HG03565 (cell line): ENCODE data around the gene TRIM38.

Experiments
- ATAC-seq: cut with Tn5 transposase; IDR thresholded peaks from one replicate; pipeline ENCODE4 v1.9.1; 2021; ENCODE audit warnings: mild to moderate bottlenecking, moderate library complexity; ENCODE audit not compliant: unreplicated experiment

TRIM38 gene

GRCh38 chr6:26025047-26025893 lies 62.7 kb downstream of the TRIM38 start:
- ATAC-seq = no peak

GRCh38 chr6:26025894-26026832 lies 63.6 kb downstream of the TRIM38 start:
- ATAC-seq = peak; percentile 29

GRCh38 chr6:26026833-26027490 lies 64.4 kb downstream of the TRIM38 start:
- ATAC-seq = peak; percentile 31

GRCh38 chr6:26027491-26028211 lies 65.0 kb downstream of the TRIM38 start:
- no peak for ATAC-seq

DNA sequence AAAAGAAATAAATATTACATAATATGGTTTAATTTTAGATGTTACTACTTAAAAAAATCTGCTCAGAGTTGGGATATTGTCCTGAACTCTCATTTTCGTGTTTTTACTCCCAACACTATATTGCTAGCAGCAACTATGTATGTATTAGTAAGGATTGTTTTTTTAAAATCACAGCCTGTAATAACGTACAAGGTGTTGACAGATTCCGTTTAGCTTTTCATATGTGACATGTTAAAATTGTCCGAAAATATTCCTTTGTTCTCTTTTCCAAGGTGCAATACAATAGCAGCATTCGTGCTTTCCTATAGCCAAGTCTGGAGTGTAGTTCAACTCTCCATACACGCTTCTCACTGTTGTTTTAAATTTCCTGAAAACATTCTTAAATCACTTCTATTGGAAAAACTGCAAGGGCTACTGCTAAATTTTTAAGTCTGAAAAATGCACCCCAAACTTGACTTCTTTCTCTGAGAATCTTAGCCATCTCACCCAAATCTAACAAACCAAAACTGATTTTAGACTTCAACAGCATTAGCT lies 65.7 kb downstream of the TRIM38 start:
- no peak for ATAC-seq

GRCh38 chr6:26028746-26029569 lies 66.4 kb downstream of the TRIM38 start:
- ATAC-seq = no peak

DNA sequence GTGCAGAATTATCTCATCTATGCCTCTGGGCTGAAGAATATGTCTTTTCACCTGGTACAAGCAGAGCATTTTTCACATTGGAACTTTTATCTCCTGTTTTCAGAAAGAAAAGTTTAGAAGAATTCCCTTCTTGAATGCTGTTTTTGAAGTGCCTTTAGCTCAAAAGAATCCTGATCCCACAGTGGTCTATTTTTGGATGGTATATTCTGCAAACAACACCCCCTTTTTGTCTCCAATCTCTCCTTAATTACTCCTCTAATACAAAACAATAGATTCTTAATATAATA lies 66.9 kb downstream of the TRIM38 start:
- ATAC-seq = no peak

- ATAC-seq = no peak
These were observed 67.5 kb downstream of the TRIM38 start for GRCh38 chr6:26029857-26030653.

GRCh38 chr6:26030716-26031115 lies 68.1 kb downstream of the TRIM38 start:
- ATAC-seq = no peak

GRCh38 chr6:26031151-26031594 lies 68.6 kb downstream of the TRIM38 start:
- no peak for ATAC-seq

GRCh38 chr6:26031595-26032339 lies 69.2 kb downstream of the TRIM38 start:
- peak; percentile 30 for ATAC-seq

GRCh38 chr6:26032340-26033084 lies 69.9 kb downstream of the TRIM38 start:
- no peak for ATAC-seq

DNA sequence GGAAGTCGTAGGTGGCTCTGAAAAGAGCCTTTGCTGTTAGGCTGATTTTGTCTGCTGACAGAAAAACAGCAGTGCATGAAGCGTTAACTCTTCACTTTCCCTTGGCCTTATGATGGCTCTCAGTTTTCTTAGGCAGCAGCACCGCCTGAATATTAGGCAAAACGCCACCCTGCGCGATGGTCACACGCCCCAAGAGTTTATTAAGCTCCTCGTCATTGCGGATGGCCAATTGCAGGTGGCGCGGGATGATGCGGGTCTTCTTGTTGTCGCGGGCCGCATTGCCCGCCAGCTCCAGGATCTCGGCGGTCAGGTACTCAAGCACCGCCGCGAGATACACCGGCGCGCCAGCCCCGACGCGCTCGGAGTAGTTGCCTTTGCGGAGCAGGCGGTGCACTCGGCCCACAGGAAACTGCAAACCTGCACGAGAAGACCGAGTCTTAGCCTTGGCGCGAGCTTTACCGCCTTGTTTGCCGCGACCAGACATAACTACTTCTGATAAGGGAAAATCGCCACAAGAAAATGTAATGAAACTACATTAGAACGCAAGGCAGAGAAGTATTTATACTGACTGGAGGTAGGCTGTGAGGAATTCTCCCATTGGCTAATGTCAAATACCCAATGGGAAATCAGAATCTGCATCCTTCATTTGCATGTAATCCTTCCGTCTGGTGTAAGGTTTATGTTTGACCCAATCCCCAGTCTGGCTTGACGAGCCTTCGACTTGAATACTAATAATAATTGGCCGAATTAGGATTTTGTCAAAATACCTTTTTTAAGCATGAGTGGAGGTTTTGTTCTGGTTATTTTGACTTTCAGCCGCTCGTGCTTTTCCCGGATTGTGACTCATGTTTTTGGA lies 70.7 kb downstream of the TRIM38 start:
- ATAC-seq = peak; percentile 57

DNA sequence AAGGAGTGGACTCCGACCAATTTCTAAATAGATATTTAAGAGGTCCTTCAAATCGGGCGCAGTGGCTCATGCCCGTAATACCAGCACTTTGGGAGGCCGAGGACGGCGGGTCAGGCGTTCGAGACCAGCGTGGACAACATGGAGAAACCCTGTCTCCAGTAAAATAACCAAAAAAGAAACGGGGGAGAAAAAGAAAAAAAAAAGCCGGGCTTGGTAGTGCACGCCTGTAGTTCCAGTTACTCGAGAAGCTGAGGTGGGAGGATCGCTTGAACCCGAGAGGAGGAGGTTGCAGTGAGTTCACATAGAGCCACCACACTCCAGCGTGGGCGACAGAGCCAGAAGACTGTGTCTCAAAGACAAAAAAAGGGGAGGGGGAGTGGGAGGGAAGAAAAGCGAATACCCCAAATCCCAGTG lies 71.3 kb downstream of the TRIM38 start:
- no peak for ATAC-seq

DNA sequence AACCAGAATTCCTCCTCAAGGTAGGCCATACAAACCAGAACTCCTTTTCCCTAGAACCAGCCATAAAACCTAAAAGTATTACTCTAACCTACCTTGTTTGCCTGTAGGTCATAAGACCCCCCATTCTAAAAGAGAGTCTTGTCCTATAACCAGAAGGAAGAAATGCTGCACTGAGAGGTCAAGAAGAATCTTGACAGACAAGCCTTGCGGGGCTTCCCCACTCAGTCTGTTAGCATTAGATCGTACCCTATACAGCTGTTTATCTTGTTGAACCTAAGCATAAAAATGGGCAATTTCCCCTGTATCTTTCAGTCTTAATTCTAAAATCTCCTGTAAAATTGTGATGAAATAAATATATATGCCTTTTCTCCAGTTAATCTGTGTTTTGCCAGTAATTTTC lies 72.3 kb downstream of the TRIM38 start:
- ATAC-seq = no peak
